ENCODE data around the gene RNLS.

RNLS gene

DNA sequence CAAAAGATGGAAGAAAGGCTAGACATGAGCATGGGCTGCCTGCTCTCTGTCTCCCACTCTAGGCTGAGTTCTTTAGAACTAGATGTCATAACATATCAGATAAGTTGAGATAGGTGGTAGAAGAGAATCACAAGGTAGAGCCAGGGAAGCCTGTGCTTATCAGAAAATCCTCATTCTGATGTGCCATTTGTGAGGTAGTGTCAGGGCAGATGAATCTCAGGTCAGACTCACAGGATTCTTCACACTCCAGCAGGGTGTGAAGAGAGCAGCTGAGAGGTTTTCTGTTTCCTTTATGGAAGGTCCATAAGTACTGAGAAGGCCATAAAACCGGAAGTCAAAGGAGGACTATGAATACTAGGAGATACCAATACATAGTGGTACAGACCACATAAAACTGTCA lies 132.9 kb downstream of the RNLS start:
- TF ChIP-seq, protein P1, sequence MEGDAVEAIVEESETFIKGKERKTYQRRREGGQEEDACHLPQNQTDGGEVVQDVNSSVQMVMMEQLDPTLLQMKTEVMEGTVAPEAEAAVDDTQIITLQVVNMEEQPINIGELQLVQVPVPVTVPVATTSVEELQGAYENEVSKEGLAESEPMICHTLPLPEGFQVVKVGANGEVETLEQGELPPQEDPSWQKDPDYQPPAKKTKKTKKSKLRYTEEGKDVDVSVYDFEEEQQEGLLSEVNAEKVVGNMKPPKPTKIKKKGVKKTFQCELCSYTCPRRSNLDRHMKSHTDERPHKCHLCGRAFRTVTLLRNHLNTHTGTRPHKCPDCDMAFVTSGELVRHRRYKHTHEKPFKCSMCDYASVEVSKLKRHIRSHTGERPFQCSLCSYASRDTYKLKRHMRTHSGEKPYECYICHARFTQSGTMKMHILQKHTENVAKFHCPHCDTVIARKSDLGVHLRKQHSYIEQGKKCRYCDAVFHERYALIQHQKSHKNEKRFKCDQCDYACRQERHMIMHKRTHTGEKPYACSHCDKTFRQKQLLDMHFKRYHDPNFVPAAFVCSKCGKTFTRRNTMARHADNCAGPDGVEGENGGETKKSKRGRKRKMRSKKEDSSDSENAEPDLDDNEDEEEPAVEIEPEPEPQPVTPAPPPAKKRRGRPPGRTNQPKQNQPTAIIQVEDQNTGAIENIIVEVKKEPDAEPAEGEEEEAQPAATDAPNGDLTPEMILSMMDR (IDR thresholded peaks at IDR 0.05; ENCODE audit: low read depth, low read length, missing control alignments): no peak
- no peak overlapping the region for H3K4me3 ChIP-seq (ENCODE audit: low read depth, low read length)
- DNase-seq (ENCODE audit: low read depth): no peak

DNA sequence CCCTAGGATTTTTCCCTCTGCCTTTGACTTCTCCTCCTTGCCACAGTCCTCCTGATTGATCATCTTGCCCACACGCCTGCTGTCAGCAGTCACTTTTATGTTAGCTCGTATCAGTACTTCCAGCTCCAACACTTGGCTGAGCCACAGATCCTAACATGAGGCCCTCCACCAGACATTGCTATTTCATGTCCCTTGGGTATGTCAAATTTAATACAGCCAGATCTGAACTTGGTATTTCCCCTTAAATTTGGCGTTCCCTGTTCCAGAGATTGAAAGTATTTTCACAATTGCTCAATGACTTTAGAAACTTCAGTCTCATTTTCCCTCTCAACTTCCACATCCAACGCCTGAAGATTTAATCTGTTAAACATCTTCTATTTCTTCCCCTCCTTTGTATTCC lies 140.4 kb downstream of the RNLS start:
- H3K4me3 ChIP-seq (ENCODE audit: low read depth, low read length): no peak overlapping the region
- DNase-seq (ENCODE audit: low read depth): no peak
- TF ChIP-seq, protein P1 (IDR thresholded peaks at IDR 0.05; ENCODE audit: low read depth, low read length, missing control alignments): no peak

DNA sequence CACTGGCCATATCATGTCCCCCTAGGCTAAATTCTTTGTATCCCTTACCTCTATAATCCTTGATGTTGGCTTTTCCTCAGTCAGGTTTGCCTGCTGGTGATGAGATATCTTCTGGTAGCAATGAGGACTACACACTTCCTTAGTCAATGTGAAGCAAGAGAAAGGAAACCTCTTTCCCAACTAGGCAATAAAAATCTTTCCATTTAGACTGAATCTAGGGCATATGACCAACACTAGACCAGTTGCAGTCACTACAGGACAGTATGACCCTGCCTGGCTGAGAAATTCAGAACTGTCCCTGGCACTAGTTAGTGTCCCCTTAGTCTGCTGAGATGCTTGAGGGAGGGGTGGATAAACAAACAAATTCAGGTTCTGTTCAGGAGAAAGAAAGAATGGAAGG lies 142.6 kb downstream of the RNLS start:
- TF ChIP-seq, protein P1 (IDR thresholded peaks at IDR 0.05; ENCODE audit: low read depth, low read length, missing control alignments): no peak
- no peak overlapping the region for H3K4me3 ChIP-seq (ENCODE audit: low read depth, low read length)
- no peak for DNase-seq (ENCODE audit: low read depth)

DNA sequence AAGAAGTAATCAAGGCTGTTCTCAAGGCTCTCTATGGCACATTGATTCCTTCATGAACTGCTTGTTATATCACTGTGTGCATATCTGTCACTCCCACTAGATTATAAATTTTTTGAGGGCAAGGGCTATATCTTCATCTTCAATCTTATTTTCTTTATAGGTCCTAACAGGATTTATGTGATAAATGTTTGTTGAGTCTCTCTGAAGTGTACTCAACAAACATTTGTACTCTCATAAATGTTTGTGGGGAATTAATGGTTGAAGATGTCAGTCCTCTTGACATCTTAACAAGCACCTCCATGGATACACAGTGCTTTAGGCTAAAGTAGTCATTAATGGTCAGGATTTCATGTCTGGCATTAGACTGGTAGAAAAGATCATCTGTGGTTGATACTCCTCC lies 143.2 kb downstream of the RNLS start:
- H3K4me3 ChIP-seq (ENCODE audit: low read depth, low read length): no peak overlapping the region
- TF ChIP-seq, protein P1 (IDR thresholded peaks at IDR 0.05; ENCODE audit: low read depth, low read length, missing control alignments): no peak
- no peak for DNase-seq (ENCODE audit: low read depth)

DNA sequence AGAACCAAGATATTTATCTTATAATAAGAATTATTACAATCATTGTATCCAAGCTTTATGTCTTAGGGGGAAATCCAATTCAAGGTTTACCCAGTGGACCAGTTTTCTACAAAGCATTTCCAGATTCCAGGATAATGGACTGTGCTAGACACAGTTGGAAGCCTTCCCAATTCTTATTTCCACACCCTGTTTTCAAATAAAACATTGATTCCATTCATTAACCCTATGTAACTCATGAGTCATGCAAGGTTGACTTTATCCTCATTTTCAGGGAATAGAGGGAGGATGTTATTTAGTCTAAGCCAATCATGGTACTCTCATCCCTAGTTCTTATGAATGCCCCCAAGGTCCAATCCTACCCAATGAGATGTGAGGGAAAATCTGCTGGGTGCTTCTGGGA lies 145.7 kb downstream of the RNLS start:
- DNase-seq (ENCODE audit: low read depth): no peak
- no peak overlapping the region for H3K4me3 ChIP-seq (ENCODE audit: low read depth, low read length)
- TF ChIP-seq, protein P1 (IDR thresholded peaks at IDR 0.05; ENCODE audit: low read depth, low read length, missing control alignments): no peak

DNA sequence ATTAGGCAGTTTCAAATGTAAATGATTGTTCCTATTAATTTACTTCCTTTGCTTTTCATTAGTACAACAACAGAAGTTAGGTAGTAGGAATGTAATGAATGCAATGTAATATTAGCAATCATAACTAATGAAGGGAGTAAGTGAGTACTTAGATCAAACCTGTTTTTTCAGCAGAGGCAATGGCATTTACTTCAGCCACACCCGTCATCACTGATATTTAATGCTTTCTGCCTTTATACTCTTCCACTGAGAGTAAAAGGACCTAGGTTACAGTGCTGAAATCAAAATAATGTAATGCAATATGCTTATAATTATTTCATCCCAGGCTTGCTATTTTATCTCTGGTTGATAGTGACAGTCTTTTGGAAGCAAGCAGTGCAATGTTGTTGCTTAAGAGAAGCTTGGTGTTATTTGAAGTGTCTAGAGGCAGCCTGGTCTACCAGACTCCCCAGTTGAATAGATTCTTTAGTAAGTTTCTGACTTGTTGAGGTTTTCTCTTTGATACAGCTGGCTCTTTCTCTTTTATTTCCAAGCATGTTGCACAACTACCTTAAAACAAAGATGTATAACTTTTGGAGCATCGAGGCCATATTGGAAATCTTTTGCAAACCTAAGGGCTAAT lies 149.4 kb downstream of the RNLS start:
- TF ChIP-seq, protein P1 (IDR thresholded peaks at IDR 0.05; ENCODE audit: low read depth, low read length, missing control alignments): no peak
- DNase-seq (ENCODE audit: low read depth): no peak
- H3K4me3 ChIP-seq (ENCODE audit: low read depth, low read length): no peak overlapping the region

DNA sequence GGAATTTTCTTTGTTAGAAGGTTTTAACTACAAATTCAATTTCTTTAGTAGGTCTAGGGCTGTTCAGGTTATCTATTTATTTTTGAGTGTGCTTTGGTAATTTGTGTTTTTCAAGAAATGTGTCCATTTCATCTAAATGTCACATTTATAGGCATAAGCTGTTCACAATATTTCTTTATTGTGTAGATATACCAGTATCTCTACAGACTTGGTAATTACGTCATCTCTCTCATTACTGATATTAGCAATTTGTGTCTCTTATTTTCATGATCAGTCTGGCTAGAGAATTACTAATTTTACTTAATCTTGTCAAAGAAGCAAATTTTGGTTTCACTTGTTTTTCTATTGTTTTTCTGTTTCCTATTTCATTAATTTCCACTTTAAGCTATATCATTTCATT lies 152.0 kb downstream of the RNLS start:
- no peak overlapping the region for H3K4me3 ChIP-seq (ENCODE audit: low read depth, low read length)
- TF ChIP-seq, protein P1 (IDR thresholded peaks at IDR 0.05; ENCODE audit: low read depth, low read length, missing control alignments): no peak
- no peak for DNase-seq (ENCODE audit: low read depth)

All from GM12864 (cell line).